ENCODE results near the gene DDOST.
"Not testable (repeated sequence)": the region's sequence is repeated elsewhere in the genome, so short reads cannot be mapped to it uniquely, and the experiment has no call there.

DDOST gene

DNA sequence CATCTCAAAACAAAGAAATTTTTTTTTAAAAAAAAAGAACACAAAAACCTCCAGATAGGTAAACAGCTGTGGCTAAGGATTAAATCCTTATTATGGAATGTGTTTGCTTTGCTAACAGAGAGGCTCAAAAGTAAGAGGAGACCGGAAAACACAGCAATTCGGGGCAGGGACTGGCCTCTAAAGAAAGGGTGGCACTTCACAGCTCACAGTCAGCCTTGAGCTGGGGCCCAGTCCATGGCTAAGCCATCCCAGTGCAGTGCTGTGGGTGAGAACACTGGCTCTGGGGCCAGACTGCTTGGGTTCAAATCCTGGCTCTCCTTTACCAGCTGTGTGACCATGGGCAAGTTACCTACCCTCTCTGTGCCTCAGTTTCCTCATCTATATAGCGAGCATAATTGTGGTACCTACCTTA lies 28.5 kb upstream of the DDOST start:
- DNase-seq = no peak

DNA sequence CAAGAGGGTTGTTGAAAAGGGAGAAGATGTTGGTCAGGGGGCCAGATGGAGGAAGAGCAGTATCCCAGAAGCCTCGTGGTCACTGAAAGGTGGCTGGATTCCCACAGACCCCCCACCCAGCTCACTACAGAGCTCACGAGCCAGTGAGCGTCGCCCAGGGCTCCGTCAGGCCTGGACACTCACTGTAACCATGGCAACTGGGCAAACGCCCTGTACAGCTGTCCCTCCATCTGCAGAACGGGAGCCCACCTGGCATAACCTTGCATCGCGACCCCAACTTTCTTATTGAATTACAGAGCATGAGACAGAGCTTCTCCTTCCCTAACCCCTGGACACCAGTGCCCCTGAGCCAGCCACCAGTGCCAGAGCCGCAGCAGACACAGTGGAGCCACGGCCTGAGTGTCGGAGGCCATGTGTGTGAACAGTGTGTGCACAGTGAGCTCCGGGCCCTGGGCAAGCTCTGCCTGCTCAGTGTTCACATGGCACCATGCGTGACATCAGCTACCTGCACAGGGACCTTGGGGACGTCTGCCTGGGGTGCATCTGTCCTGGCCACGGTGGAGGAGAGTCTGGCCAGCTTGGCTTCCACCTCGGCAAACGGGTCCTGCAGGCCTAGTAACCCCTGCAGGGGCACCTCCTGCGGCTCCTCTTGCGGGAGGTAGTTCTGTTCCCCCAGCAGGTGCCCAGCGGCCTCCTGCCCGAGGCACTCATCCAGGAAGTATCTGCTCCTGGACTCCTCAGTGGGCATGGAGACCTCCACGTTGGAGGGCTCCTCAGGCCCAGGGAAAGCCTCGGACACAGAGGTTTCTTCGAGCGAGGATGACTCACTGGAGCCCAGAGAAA lies 25.9 kb upstream of the DDOST start:
- no peak for DNase-seq

DNA sequence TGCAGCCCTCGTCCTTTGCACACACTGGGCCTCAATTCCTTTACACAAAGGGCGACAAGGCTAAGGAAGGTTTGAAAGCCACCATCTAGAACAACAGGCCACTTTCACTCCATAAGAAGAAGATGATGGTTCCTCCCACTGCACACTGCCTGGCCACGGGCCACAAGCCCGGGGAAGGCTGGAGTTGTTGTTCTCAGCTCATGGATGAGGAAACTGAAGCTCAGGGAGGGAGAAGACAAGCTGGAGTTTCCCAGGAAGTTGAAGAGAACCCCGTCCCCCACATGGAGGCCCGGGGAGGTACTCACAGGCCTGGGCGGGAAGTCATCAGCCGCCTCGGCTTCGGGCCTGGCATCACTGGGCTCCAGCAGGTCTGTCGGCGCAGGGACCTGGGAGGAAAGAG lies 24.6 kb upstream of the DDOST start:
- no peak for DNase-seq

DNA sequence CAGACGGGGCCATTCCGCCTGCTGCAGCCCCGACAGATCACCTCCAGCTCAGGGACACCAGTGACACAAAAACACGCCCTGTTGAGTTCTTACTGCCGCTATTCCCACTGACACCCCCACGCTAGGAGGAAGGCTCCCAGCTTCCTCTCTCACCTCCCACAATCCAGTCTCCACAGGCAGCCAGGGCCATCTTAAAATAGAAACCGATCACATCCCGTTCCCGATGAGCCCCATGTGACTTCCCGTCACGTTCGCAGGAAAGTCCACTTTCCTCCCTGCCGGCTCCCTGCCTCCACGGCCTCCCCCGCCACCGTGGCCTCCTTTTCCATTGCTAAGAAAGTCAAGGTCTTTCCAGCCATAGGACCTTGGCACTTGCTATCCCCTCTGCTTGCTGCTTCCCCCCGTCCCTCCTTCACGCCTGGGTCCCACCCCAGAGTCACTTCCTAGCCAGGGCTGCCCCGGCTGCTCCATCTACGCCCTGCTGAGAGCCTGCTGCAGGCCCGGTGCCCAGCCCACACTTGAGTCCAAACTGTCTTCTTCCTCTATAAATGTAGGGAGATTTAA lies 24.0 kb upstream of the DDOST start:
- DNase-seq = no peak

DNA sequence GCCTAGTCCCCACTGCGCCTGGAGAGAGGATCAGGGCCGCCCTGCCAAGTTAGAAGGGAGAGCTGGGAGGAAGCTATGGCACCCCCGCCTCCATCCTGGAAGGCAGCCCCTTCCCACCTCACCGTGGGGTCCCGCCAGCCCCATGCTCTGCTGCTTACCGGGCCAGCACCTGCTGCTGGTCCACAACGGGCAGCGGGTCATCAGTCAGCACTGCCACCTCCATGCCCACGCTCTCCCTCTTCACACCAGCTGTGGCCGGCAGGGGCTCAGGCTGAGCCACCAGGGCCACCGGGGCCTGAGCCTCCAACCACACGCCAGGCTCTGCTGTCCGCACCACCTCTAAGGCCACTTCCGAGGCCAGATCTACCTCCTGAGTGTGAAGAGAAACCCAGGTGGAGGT lies 23.5 kb upstream of the DDOST start:
- DNase-seq = no peak

DNA sequence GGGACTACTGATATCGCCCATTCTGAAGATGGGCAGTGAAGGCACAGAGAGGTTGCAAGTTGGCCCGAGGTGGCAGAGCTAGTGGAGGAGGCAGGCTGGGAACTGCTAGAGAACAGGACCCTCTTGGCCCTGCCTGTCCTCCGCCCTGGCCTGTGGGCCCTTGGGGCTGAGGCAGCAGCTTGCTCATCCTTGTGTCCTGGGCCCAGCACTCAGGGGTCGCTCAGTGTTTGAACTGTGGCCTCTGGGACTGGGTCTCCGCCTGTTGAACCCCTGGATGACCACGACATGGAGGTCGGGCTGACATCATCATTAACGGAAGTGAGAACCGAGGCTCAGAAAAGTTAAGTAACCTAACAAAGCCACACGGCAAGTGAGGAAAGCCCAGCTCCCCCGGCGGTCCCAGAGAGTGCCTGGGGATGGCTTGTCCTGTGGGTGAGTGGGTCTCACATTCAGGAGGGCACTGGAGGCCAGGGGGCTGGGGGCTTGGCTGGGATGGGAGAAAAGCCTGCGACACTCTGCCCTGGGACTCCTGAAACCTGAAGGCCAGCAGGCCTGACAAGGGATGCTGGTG lies 23.0 kb upstream of the DDOST start:
- no peak for DNase-seq

DNA sequence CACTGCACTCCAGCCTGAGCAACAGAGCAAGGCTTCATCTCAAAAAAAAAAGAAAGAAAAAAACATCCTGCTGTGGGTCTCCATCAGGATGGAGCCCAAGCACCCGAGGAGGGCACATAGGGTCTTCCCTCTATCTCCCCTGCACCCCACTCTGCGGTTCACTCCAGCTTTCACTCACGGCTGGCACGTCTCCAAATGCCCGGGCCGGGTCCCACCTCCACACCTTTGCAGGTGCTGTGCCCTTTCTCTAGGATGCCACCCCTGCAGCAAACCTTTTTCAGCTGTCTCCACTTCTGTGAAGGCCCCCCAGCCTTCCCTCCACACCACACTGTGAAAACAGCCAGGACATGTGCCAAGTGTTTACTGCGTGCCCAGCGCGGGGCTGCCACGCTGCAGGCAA lies 22.4 kb upstream of the DDOST start:
- no peak for DNase-seq

DNA sequence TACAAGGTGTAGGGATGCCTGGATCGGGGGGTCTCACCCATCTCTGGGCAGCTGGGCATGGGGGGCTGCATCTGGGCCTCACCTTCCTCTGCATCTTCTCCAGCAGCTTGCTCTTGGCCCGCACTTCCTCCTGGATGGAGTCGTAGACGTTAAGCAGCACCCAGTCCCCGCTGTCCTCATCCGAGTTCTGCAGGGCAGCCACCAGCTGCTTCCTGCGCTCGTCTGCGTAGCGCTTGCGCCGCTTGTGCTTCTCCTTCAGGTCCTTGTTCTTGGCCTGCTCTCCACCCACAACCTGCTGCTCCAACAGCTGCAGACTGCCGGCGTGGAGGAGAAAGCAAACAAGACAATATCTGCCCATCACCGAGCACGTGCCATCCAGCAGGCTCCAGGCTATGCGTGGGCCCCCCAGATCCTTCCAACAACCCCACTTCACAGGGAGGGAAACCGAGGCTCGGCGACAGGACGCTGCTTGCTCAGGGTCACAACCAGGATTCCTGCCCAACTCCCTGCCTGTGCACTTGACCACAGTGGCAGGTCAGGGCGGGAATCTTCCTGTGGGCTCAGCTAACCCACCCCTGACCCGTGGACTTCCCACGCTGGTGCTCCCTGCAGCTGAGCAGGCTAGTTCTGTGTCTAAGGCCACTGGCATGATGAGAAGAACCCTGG lies 21.5 kb upstream of the DDOST start:
- no peak for DNase-seq

DNA sequence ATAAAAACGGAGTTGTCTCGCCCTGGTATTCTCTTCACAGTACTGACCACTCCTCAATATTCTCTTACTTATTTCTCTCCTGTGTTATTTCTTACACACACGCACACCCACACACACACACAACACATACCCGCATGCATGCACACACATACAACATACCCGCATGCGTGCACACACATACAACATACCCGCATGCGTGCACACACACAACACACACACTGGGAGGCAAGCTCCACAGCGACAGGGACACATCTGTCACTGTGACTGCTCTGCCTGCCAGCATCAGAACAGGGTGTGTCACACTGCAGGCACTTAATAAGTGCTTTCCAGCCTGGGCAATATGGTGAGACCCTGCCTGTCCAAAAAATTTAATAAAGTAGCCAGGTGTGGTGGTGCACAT lies 20.8 kb upstream of the DDOST start:
- DNase-seq = no peak

DNA sequence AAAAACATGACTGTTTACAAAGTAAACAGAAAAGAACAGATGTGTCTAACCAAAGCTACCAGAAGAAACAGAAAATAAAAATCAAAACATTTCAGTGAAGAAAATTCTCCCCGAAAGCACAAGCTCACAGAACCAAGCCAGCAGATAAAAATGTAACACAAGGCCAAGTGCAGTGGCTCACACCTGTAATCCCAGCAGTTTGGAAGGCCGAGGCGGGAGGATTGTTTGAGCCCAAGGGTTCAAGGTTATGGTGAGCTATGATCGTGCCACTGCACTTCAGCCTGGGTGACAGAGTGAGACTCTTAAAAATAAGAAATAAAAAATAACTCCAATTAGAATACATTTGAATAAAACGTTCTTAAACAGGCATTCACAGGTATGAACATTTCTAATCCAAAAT lies 19.1 kb upstream of the DDOST start:
- DNase-seq = no peak

DNA sequence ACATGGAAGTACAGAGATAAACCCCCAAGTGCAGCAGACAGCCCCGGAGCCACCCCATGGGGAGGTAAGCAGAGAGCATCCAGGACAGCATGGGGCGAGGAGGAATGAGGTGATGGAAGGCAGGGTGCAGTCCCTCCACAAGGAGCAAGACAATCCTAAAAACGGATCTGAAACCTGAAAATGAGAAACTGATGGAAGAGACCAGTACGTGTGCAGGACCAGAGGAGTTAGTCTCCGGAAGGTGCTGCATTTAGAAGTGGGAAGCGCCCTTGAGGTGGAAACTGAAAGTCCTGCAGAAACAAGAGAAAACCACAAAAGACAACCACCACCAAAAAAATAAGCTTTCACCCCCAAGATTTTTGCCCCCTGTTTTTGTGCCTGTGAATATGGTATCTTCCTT lies 17.4 kb upstream of the DDOST start:
- DNase-seq = no peak

DNA sequence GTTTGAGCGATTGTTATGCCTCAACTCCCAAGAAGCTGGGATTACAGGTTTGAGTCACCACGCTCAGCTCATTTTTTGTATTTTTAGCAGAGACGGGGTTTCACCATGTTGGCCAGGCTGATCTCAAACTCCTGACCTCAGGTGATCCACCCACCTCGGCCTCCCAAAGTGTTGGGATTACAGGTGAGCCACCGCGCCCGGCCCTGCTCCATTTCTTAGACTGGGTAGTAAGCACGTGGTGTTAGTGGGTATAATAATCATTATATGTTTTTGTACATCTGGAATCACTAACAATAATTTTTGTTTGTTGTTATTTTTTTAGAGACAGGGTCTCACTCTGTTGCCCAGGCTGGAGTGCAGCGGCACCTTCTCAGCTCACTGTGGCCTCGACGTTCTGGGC lies 12.5 kb upstream of the DDOST start:
- not testable (repeated sequence) for DNase-seq

DNA sequence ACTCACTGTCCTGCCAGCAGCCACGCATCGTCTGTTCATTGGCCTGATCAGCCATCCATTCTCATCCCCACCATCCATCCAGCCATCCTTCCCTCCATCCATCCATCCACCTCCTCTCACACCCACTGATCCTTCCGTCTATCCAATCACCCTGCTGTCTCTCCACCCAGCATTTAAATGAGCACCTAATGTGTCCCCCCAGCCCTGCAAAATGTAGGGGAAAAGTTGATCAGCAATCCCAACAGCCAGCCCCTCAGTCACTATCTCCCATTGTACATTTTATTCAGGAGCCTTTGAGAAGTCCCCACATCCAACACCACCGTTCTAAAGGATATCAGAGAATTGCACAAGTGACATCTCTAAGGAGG lies 11.1 kb upstream of the DDOST start:
- DNase-seq = no peak

DNA sequence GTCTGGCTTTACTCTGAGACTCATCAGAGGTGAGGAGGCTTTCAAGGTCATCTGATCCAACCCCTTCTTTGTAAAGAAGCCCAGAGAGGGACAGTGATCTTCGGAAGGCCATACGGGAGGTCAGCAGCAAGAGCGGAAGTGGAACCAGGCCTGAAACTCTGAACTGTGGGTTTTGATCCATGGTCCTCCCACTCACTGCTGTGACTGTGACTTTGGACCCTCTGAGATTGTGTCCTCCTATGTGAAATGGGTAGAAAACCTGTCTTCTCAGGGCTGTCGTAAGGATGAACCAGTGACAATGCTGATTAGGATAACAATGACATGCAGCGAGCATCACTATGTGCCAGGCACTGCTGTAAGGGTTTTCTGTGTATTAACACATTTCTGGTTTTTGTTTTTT lies 9.8 kb upstream of the DDOST start:
- no peak for DNase-seq

DNA sequence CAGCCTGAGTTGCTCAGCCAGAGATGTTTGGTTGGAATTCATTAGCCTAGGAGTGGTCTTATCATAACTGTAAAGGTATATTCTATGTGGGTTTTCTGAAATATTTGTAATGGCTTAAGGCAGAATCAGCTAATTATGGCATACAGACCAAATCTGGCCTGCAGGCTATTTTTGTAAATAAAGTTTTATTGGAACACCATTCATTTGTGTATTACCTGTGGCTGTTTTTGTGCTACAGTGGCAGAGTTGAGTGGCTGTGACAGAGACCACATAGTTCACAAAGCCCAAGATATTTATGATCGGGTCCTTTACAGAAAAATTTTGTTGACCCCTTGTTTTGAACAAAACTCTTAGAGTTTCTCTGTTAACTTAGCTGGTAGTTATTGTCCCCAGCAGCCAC lies 7.4 kb upstream of the DDOST start:
- no peak for DNase-seq

DNA sequence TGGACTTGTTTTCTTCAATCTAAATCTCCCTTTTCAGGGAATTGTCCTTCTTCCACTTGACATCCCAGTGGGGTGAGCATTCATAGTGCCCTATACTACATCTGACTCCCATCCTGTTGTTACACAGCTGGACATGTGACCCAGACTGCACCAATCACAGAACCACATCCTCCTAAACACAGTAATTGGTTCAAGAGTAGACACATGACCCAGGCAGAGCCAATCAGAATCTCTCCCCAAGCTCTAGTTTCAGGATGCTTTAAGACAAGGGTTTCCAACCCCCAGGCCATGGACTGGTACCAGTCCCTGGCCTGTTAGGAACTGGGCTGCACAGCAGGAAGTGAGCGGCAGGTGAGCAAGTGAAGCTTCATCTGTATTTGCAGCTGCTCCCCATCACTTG lies 5.6 kb upstream of the DDOST start:
- no peak for DNase-seq

DNA sequence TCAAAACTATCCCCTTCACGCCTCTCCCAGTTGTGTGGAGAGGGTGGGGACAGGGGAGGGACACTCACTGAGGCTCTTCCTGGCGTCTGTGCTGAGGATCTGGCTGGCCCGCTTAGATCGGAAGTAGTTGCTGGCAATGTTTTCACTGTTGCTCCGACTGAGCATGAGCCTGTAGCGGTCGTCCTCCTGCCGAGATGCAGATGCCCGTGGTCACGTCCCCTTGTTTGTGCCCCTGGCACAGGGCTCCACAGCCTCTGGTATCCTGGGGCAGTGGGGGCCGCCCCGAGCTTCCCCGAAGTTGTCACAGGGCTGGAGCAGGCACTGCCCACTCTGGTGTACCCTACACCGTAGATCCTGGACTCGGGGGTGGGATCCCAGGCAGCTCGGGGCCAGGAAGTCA lies 5.0 kb upstream of the DDOST start:
- DNase-seq = no peak

DNA sequence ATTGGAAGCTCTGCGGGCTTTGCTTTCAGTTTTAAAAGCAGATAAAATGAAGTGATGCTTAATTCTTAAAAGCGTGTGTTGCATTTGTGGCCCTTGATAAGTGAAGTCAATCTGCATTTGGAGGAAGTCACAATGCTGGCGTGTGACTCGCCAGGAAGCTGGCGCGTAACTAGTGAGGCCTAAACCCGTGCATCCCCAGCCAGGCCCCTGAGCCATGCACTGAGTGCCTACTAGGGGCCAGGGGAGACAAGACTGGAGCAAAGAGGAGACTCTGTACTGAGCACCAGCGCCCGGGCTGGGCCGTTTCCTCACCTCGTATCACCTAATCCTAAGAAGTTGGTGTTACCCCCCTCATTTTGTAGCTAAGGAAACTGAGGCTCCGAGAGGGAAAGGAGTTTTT lies 4.6 kb upstream of the DDOST start:
- no peak for DNase-seq

DNA sequence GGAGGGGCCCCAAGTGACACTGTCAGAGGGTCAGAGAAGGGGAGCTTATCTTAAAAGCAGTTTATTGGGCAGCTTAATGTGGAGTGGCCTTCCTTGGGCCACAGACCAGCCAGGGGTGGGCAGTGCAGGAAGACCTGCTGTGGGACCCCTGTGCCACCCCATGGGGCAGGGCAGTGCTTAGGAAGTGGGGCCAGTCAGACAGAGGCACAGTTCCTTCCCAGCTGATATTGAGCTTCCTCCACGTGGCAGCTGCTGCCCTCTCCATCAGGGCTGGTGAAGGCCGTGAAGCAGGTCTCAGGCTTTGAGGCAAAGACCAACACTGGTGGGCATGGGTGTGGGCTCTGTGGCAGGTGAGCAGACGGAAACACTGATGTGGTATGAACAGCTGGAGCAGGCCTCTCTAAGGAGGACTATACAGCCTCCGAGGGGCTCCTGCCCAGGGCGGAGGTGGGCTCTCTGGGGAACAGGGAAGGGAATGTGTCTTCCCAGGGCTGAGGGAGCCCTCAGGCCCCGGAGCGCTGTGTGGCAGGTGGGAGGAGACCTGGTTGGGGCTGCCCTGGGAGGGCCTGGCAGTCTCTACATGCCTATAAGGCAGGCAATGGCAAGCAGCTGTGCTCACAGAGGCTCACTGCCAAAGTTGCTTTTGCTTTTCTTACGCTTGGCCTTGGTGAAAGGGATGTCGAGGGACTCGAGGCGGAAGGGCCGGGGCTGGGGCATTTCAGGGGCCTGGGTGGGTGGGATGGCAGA lies 3.0 kb upstream of the DDOST start:
- DNase-seq = no peak

DNA sequence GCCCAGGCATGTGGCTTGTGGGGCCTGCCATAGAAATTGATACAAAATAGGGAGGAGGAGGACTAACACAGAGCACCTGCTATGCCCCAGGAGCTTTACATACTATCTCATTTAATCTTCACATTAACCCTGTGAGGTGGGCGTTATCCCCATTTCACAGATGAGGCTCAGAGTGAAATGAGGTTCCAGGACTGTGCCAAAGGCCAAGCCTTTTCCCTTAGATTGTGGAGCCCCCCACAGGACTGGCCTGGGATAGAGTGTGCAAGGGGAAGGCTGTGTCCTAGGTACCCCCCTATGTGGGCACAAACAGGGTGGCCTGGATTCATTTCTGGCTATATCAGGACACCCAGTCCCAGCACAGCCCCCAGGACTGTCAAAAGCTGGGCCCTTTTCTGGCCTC lies 2.2 kb upstream of the DDOST start:
- DNase-seq = no peak

DNA sequence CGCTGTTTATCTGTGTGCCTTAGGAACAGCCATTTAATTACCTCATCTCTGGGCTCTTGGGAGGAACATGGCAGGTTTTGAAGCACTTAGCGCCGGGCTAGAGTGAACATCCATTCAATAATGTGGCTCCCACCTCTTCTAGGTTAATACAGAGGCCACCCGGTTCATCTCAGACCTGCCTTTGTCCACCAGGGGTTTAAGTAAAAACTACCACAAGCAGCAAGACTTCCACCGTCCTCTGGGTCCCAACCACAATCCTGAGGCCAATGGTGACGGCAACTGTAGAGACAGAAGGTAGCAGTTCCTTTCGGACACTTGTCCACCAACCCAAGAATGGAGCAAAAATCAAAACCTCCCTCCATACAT lies 924 bp upstream of the DDOST start:
- DNase-seq = no peak

DNA sequence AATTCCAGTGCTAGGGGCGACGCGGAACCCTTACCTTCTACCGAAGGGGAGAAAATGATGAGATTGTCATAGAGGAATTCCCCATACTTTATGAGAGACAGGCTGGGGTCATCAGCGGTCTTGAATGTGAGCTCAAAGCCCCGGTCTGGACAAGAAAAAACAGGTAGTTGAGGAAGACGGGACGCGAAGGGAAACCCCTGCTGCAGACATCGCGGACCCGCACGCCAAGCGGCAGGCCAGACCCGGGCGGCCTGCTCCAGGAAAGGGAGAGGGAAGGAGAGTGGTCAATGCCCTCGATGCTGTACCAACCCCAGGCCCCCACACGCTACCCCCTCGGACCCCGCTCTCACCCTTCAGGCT lies 342 bp downstream of the DDOST start:
- DNase-seq = no peak

DNA sequence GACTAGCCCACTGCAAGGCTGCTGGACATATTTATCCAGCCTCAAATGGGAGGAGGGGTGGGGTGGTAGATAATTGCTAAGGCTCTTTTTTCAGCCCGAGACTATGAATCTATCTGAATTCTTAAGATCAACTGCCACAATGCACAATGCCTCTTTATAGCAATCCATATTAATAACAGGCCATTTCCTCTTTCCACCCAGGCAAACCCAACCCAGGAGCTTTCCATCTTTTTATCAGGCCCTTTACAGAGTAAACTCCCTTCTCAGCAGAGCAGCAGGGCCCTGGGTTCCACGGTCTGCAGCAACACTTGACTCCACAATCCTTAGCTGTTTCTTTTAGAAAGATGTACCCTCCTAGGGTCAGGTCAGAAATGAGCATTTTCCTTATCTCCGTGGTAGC lies 806 bp downstream of the DDOST start:
- DNase-seq = no peak

Measured in CD4-positive, alpha-beta T cell treated with Interleukin-15 for 1 hour (primary cell).